ENCODE measurements around the gene ZNF865.

- TF ChIP-seq, protein P1, sequence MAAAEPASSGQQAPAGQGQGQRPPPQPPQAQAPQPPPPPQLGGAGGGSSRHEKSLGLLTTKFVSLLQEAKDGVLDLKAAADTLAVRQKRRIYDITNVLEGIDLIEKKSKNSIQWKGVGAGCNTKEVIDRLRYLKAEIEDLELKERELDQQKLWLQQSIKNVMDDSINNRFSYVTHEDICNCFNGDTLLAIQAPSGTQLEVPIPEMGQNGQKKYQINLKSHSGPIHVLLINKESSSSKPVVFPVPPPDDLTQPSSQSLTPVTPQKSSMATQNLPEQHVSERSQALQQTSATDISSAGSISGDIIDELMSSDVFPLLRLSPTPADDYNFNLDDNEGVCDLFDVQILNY (CRISPR knock-in tag; IDR thresholded peaks at IDR 0.05) = no peak
- TF ChIP-seq TEAD4 (CRISPR knock-in tag; IDR thresholded peaks at IDR 0.05) (no peak), ESRRA (CRISPR knock-in tag; IDR thresholded peaks at IDR 0.05; ENCODE audit: borderline replicate concordance) (no peak), FOXJ3 (CRISPR knock-in tag; IDR thresholded peaks at IDR 0.05; ENCODE audit: borderline replicate concordance) (no peak)
- TF ChIP-seq, protein P2, sequence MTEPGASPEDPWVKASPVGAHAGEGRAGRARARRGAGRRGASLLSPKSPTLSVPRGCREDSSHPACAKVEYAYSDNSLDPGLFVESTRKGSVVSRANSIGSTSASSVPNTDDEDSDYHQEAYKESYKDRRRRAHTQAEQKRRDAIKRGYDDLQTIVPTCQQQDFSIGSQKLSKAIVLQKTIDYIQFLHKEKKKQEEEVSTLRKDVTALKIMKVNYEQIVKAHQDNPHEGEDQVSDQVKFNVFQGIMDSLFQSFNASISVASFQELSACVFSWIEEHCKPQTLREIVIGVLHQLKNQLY (CRISPR knock-in tag; IDR thresholded peaks at IDR 0.05) = no peak
These were observed 12.2 kb upstream of the ZNF865 start for GRCh38 chr19:55593096-55593772.
